Neural progenitor cell (in vitro differentiated cells): ENCODE measurements around the gene SAPCD2.

Source experiments
- CTCF ChIP-seq: fragments of 200-600 bp; sonication (generic); IDR thresholded peaks from 2 replicates; pipeline ENCODE4 v1.5.1; 2017; ENCODE audit warnings: antibody characterized with exemption, mild to moderate bottlenecking
- EZH2 ChIP-seq: fragments of 200-600 bp; sonication (generic); IDR thresholded peaks from 2 replicates; pipeline ENCODE4 v1.6.1; 2017; ENCODE audit warnings: antibody characterized with exemption, mild to moderate bottlenecking, moderate library complexity
- EZH2phosphoT487 ChIP-seq: fragments of 200-600 bp; sonication (generic); IDR thresholded peaks from 2 replicates; pipeline ENCODE4 v1.6.1; 2017; ENCODE audit warnings: antibody characterized with exemption

GRCh38 chr9:137026384-137026783 lies 44.0 kb downstream of the SAPCD2 start:
- TF ChIP-seq CTCF (no peak), EZH2 (no peak), EZH2phosphoT487 (no peak)
